Smooth muscle cell (in vitro differentiated cells): ENCODE results near the gene DAAM1. TPM values are rescaled to one million over a fixed set of nuclear protein-coding genes. Genes with fewer than 3 reads are reported as not detected.

Experiments used
- DNase-seq: peaks from one replicate; lab custom pipeline; 2025; ENCODE audit not compliant: unreplicated experiment; lab: John Stamatoyannopoulos, UW
- H2AFZ ChIP-seq: fragments of 200-600 bp; sonication (generic); 2 replicates; pipeline ENCODE4 v1.6.0; 2016; ENCODE audit warnings: antibody characterized with exemption, low read depth, mild to moderate bottlenecking
- H3F3A ChIP-seq: fragments of 200-600 bp; sonication (generic); 2 replicates; pipeline ENCODE4 v1.6.0; 2017; ENCODE audit warnings: antibody characterized with exemption, low read depth
- H3K27ac ChIP-seq: fragments of 200-600 bp; sonication (generic); 2 replicates; pipeline ENCODE4 v1.5.1; 2016; ENCODE audit warnings: low read depth, mild to moderate bottlenecking
- H3K27me3 ChIP-seq: fragments of 200-600 bp; sonication (generic); 2 replicates; pipeline ENCODE4 v1.6.1; 2016; ENCODE audit warnings: low read depth, mild to moderate bottlenecking
- H3K36me3 ChIP-seq: fragments of 200-600 bp; sonication (generic); 2 replicates; pipeline ENCODE4 v1.5.1; 2016; ENCODE audit warnings: low read depth
- H3K4me1 ChIP-seq: fragments of 200-600 bp; sonication (generic); 2 replicates; pipeline ENCODE4 v1.5.1; 2016; ENCODE audit warnings: low read depth
- H3K4me2 ChIP-seq: fragments of 200-600 bp; sonication (generic); 2 replicates; pipeline ENCODE4 v1.6.0; 2016; ENCODE audit warnings: mild to moderate bottlenecking
- H3K4me3 ChIP-seq: fragments of 200-600 bp; sonication (generic); 2 replicates; pipeline ENCODE4 v1.5.1; 2016; ENCODE audit warnings: mild to moderate bottlenecking
- H3K79me2 ChIP-seq: fragments of 200-600 bp; sonication (generic); 2 replicates; pipeline ENCODE4 v1.6.0; 2016; ENCODE audit warnings: low read depth, mild to moderate bottlenecking
- H3K9ac ChIP-seq: fragments of 200-600 bp; sonication (generic); 2 replicates; pipeline ENCODE4 v1.6.0; 2016; ENCODE audit warnings: low read depth
- H3K9me3 ChIP-seq: fragments of 200-600 bp; sonication (generic); replicated peaks from 2 replicates; pipeline ENCODE4 v1.5.1; 2016; ENCODE audit warnings: low read depth
- H4K20me1 ChIP-seq: fragments of 200-600 bp; sonication (generic); 2 replicates; pipeline ENCODE4 v1.6.0; 2016; ENCODE audit warnings: low read depth
- CTCF ChIP-seq: fragments of 200-600 bp; sonication (generic); IDR thresholded peaks from 2 replicates; pipeline ENCODE4 v1.5.1; 2017; ENCODE audit warnings: borderline replicate concordance, mild to moderate bottlenecking, antibody characterized with exemption; ENCODE audit not compliant: insufficient read depth, poor library complexity, severe bottlenecking
- WGBS: methylation state at CpG from one replicate; pipeline ENCODE4 v1.1.7; 2016; ENCODE audit warnings: low lambda C conversion rate; 5-methylcytosine and 5-hydroxymethylcytosine counted together
- polyA plus RNA-seq: library from polyadenylated mRNA; unstranded; fragments of >200 nt; fragmentation: Nextera tagmentation; extraction: Ambion mirVana; gene quantifications from 2 replicates; pipeline ENCODE4 v1.2.1, GENCODE V29; 2016
- total RNA-seq: library from RNA; depleted of rRNA; stranded (reverse); fragments of >200 nt; gene quantifications from 2 replicates; pipeline ENCODE4 v1.2.3, GENCODE V29; 2014

Gene DAAM1
- total and polyA plus RNA-seq, 2 experiments from 2014 or later, result 10.9 to 46.4 TPM

GRCh38 chr14:59210621-59211020 lies 22.2 kb downstream of the DAAM1 start:
- TF ChIP-seq CTCF, result no peak
- no peak overlapping the region for H3K27ac ChIP-seq
- no peaks in the 10 kb centered on the region for H3K36me3 ChIP-seq
- peaks cover 72% of the 10 kb centered on the region for H3K79me2 ChIP-seq
- peaks cover 45% of the 10 kb centered on the region for H4K20me1 ChIP-seq
- no peaks in the 10 kb centered on the region for H3K9me3 ChIP-seq
- H2AFZ ChIP-seq, result no peak overlapping the region
- H3K27me3 ChIP-seq, result no peaks in the 10 kb centered on the region
- no peak overlapping the region for H3K4me2 ChIP-seq
- H3K4me1 ChIP-seq, result peaks cover 17% of the 10 kb centered on the region
- H3K4me3 ChIP-seq, result no peak overlapping the region
- H3F3A ChIP-seq, result peaks cover 3% of the 10 kb centered on the region
- H3K9ac ChIP-seq, result no peak overlapping the region
- no peak for DNase-seq

- Histone ChIP-seq H2AFZ (no peak overlapping the region), H3F3A (no peaks in the 10 kb centered on the region), H4K20me1 (peaks cover 74% of the 10 kb centered on the region), H3K27me3 (no peaks in the 10 kb centered on the region), H3K4me2 (no peak overlapping the region), H3K79me2 (peaks cover 81% of the 10 kb centered on the region), H3K4me1 (peaks cover 17% of the 10 kb centered on the region), H3K36me3 (no peaks in the 10 kb centered on the region), H3K9ac (no peak overlapping the region), H3K27ac (peak overlapping the region; percentile 24), H3K4me3 (no peak overlapping the region), H3K9me3 (no peaks in the 10 kb centered on the region)
- TF ChIP-seq CTCF, result no peak
- DNase-seq, result no peak
- WGBS, result 79% methylated on average over 7 of the region's 7 CpGs
These were observed 25.2 kb downstream of the DAAM1 start for GRCh38 chr14:59213368-59214315.

GRCh38 chr14:59214702-59215302 lies 26.3 kb downstream of the DAAM1 start:
- no peak overlapping the region for H3K27ac ChIP-seq
- no peak overlapping the region for H3K4me2 ChIP-seq
- peaks cover 85% of the 10 kb centered on the region for H4K20me1 ChIP-seq
- H2AFZ ChIP-seq, result no peak overlapping the region
- H3F3A ChIP-seq, result no peaks in the 10 kb centered on the region
- over 99% methylated on average over 3 of the region's 3 CpGs for WGBS
- no peaks in the 10 kb centered on the region for H3K9me3 ChIP-seq
- peaks cover 17% of the 10 kb centered on the region for H3K4me1 ChIP-seq
- H3K79me2 ChIP-seq, result peaks cover 85% of the 10 kb centered on the region
- no peak for DNase-seq
- TF ChIP-seq CTCF, result no peak
- no peak overlapping the region for H3K4me3 ChIP-seq
- no peaks in the 10 kb centered on the region for H3K36me3 ChIP-seq
- H3K9ac ChIP-seq, result no peak overlapping the region
- H3K27me3 ChIP-seq, result no peaks in the 10 kb centered on the region
